GM18508 (cell line): ENCODE measurements around the gene ZNF664.

Experiments used
- ATAC-seq: cut with Tn5 transposase; IDR thresholded peaks from one replicate; pipeline ENCODE4 v1.9.1; 2021; ENCODE audit warnings: moderate number of reproducible peaks; ENCODE audit not compliant: insufficient read depth, unreplicated experiment

ZNF664 gene

GRCh38 chr12:124027753-124028554 is 54.9 kb downstream of the ZNF664 start:
- no peak for ATAC-seq

GRCh38 chr12:124028555-124028925 is 55.5 kb downstream of the ZNF664 start:
- ATAC-seq, result no peak

GRCh38 chr12:124030008-124030407 is 57.0 kb downstream of the ZNF664 start:
- no peak for ATAC-seq

DNA sequence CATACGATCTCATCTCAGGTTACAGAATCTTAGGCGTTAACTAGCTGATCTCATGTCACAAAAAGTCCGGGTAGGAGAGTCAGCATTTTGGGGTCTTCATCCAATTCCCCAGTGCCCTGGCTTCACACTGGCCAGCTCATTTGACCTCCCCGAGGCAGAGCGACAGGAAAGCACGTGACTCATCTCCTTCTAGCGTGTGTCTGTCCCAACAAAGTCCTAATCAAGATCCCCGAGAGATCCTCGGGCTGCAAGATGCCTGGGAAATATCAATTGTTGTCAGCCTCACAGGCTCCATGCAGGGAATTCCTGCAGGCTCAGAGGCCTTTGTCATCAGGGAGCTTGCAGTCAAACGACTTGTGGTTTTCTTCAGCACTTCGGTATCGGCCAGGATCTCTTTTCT is 57.5 kb downstream of the ZNF664 start:
- ATAC-seq, result no peak

GRCh38 chr12:124031058-124031457 is 58.0 kb downstream of the ZNF664 start:
- ATAC-seq, result no peak

- no peak for ATAC-seq
Measured at GRCh38 chr12:124032265-124032886, 59.4 kb downstream of the ZNF664 start.

DNA sequence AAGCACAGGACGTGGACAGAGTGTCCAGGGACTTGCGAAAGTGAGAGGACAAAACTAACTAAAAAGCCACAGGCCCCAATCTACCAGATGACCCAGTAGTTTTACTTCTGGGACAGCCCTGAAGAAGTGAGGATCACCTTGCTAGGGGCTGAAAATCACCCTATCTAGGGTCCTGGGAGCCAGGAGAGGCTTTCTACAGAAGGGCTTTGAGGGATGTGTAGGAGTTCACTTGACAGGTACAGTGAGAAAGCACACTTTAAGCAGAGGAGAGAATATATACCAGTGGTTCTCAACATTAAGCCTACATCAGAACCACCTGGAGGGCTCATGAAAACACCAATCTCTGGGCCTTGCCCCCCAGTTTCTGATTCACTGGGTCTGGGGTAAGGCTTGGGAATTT is 60.8 kb downstream of the ZNF664 start:
- ATAC-seq, result no peak

DNA sequence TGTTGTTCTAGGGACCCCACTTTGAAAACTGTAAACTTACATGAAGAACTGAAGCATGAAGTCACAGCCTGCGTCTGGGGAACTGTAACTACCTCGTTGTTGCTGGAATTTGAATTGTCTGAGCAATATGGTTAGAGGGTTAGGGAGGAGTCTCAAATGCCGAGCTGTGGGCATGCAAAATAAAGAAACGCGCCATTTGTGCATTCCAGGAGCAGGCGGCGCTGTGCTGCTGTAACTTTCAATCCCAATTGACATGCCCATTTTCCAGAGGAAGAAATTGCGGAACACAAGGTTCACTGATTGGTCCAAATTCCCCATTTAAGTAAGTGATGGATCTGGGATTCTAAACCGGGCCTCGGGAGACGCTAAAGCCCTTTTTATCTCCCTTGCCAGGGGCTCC is 61.3 kb downstream of the ZNF664 start:
- no peak for ATAC-seq

GRCh38 chr12:124035163-124035562 is 62.1 kb downstream of the ZNF664 start:
- ATAC-seq, result no peak

DNA sequence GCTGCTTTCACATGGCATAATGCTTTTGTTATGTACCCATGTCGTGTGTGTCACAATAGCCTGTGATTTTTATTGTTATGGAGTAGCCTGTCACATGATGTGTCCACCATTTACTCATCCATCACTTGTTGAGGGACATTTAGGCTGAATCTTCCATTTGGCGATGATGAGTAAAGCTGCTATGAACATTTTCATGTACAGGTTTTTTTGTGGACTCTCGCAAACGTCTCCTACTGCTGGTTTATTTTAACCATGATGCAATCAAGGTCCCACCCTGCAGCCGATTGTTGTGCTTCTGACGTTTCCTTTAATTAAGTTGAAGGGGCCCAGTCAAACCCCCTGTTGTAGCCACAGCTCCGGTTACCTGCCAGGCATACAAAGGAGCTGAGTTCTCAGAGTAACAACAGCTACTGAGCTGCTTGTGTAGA is 63.2 kb downstream of the ZNF664 start:
- ATAC-seq, result no peak

- ATAC-seq, result no peak
Measured at GRCh38 chr12:124036657-124037109, 63.7 kb downstream of the ZNF664 start.

- ATAC-seq, result no peak
Measured at GRCh38 chr12:124037331-124037730, 64.3 kb downstream of the ZNF664 start.

DNA sequence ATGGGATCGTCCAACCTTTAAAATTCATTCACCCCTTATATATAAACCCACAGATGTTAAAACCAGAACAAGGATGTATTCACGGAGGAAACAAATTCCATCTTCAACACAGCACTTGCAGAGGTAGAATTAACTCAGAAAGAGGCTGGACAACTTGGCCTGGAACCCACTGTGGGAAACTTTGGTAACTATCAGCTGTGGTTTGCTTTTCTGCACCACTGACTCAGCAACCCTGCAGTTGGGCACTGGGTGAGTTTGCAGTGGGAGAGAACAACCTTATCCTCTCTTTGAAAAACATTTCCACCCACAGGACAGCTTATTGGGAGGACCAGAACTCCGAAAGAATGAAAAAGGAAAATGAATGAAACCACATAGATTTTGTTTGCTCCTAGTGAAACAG is 66.3 kb downstream of the ZNF664 start:
- ATAC-seq, result no peak

- ATAC-seq, result no peak
Measured at GRCh38 chr12:124040291-124040690, 67.3 kb downstream of the ZNF664 start.

DNA sequence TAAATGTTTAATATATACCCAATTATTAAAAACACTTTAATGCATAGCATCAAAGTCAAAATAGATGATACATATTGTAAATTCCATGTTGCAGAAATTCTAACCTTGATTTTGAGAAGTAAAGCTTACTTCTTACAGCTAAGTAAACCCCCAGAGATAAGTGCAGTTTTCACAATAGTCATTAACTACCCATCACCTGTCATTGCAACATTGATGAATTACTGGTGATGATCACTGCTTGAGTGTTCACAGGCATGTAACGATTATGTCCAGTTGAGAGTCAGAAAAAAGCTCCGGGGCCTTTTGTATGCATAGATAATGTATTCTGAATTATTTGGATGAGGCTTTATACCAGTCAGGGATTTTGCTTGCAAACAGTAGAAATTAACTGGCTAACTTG is 67.7 kb downstream of the ZNF664 start:
- ATAC-seq, result no peak

- ATAC-seq, result no peak
Measured at GRCh38 chr12:124041907-124042306, 68.9 kb downstream of the ZNF664 start.

- ATAC-seq, result no peak
Measured at GRCh38 chr12:124044021-124044420, 71.0 kb downstream of the ZNF664 start.

GRCh38 chr12:124044809-124045321 is 71.8 kb downstream of the ZNF664 start:
- ATAC-seq, result no peak

GRCh38 chr12:124045671-124046455 is 72.8 kb downstream of the ZNF664 start:
- no peak for ATAC-seq

DNA sequence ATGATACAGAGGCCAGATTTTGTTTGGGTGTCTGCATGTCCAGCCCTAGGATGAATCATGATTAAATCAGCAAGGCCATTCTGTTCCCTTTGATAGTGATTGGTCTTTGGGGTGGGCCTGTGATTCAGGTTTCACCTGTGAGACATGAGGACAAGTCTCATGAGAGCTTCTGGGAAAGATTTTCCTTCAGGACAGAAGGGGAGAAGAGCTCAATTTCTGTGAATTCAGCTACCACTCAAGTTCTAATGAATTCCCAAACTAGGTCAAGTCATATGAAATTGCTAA is 73.4 kb downstream of the ZNF664 start:
- ATAC-seq, result no peak

- ATAC-seq, result no peak
Measured at GRCh38 chr12:124047045-124047566, 74.1 kb downstream of the ZNF664 start.
